Hair follicular keratinocyte (primary cell): ENCODE measurements around the gene PKMYT1. TPM values are rescaled to one million over a fixed set of nuclear protein-coding genes. Genes with fewer than 3 reads are reported as not detected.

Experiments used
- total RNA-seq: library from RNA; depleted of rRNA; stranded (reverse); fragments of >200 nt; gene quantifications from 2 replicates; pipeline ENCODE4 v1.2.3, GENCODE V29; 2015

The PKMYT1 gene
- total RNA-seq: 20.1 and 86.7 TPM in 2 replicates

DNA sequence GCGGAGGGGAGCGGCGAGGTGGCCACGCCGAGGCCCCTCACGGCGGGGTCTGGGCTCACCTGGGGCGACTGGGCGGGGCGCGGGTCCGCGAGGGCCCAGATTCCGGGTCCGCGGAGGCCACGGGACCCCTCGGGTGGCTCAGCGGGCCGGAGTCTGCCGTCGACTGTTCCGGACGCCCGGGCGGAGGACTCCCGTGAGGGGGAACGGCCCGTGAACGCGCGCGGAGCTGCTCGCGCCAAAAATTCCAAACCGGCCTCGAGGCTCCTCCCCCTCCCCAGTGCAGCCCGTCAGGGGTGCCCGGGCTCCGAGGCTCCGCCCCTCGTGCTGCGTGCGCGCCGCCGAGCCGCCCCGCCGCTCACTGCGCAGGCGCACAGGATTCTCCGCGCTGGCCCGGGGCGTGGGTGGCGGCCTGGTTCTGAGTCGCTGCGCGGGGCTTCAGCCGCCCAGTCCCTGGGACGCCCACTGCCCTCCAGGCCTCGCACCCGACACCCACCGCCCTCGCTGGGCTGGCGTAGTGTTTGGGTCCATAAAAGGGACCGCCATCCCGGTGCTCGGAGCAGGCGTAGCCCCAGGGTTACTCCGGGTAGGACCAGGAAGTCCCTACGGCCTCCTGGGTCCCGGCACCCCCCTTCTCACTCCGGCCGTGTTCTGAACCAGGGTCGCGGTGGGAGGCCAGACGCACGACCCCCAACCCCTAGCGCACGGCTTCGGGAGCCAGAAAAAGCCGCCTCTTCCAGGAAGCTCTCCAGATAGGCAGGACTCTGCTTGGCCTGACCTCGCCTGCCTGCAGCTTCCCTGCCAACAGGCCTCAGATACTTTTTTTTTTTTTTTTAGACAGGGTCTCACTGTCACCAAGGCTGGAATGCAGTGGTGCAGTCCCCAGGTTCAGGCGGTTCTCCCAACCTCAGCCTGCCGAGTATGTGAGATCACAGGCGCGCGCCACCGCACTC is at the start of gene PKMYT1:
TSS of gene PKMYT1 (minus strand) at position 220 of the 950 bp plus-strand sequence. CDS start 789 bp downstream, outside the sequence.

DNA sequence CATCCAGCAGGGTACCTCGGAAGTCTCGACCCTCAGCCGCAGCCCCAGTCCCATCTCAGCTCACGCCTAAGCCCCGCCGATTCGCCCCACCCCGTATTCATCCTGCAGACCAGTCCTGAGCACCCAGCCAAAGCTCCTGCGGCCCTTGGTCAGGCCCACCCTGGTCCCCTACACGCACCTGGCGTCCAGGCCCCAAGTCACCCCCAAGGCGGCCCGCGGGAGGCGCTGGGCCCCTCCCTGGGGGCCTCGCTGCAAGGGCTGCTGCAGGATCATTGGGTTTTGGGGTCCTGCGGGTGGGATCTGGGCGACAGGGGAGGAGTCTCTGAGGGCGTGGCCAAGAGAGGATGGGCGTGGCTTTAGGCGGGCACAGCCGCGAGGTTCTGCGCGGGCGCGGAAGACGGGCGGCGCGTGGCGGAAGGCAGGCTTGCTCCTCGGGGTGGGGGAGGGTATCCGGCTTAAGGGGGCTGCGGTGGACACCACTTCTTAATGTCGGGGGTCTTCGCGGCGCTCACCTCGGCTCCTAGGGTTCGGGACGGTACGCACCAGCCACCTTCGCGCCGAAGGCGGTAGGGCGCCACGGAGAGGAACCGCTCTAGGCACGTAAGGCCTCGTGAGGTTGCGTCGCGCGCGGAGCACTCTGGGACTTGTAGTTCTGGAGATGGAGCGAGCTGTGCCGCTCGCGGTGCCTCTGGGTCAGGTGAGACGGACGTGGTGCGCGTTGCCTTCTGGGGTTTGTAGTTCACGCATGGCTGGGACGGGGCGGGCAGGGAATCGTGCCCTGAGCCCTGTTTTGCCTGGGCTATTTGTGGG is 43.6 kb upstream of the PKMYT1 start, which contains the start of the genes HCFC1R1 and THOC6:
TSS of gene HCFC1R1 (minus strand) at position 274 of the 810 bp plus-strand sequence. CDS start at position 273, 1 bp downstream.
TSS of gene THOC6 (plus strand) at position 367 of the 810 bp plus-strand sequence. CDS start at position 659, 292 bp downstream.

DNA sequence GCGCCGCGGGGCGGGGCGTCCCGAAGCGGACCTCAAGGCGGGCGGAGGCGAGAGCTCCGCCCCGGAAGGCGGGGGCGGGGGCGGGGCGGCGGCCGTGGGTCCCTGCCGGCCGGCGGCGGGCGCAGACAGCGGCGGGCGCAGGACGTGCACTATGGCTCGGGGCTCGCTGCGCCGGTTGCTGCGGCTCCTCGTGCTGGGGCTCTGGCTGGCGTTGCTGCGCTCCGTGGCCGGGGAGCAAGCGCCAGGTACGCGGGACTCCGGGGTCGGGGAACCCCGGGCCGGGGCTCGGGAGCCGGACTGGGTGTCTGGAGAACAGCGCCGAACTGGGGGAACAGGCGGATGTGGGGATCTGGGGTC is 40.0 kb upstream of the PKMYT1 start, which contains the start of gene TNFRSF12A:
TSS of gene TNFRSF12A (plus strand) at position 122 of the 357 bp plus-strand sequence. CDS start at position 152, 30 bp downstream.

DNA sequence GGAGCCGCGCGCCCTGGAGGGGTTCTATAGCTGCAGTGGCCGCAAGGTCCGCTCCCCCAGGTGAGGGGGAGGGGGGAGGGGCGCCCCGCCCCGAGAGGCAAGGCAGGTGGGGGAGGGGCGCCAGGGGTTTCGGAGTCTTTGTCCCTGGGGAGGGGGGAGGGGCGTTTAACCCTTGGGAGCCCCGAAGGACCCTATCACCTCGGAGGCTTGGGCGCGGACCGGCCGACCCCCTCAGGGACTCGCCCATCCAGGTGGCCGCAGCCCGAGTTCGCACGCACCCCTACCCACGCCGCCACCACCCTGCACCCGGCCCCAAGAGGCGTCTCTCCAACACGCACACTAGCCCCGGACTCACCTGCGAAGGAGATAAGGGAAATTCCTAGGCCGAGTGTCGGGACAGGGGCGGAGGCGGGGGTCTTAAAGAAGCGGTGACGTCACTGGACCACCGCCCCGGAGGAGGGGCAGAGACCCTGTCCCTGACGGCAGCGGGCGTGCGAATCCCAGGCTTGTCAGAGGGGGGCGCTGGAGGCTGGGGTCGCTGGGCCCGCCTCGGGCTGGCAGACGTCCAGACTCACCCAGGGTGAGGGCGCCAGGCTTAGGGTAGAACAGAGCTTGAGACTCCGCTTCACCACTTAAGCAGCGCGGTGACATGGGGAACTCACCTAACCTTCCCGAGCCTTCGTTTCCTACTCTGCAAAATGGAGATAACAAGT is 37.7 kb upstream of the PKMYT1 start, which contains the start of gene CLDN6:
TSS of gene CLDN6 (minus strand) at position 390 of the 713 bp plus-strand sequence. CDS start 2,162 bp downstream, outside the sequence.

DNA sequence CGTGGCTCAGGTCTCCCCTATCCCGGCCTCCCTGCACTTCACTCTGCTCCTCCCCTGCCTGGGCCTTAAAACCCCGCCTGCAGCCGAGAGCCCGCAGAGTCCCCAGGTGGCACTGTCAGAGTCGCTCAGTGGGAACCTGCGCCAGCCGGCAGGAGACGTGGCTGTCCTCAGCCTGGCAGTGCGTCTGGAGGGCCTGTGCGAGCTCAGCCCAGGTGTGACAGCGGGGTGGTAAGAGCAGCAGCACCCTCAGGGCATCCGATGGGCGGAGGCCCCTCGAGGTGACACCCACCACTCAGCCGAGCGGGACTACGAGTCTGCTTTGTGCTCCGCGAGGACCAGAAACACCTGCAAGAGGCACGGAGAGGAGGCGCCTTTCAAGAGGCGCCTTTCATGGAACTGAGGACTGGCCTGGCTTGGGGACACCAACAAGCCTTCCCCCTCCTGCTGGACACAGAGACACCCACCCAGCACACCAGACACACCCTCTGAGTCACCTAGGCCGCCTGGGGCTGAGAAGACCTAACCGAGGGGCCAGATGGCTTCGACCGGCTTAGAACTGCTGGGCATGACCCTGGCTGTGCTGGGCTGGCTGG is 32.7 kb upstream of the PKMYT1 start, which contains the start of gene CLDN9:
TSS of gene CLDN9 (plus strand) at position 96 of the 593 bp plus-strand sequence. CDS start at position 536, 440 bp downstream.

DNA sequence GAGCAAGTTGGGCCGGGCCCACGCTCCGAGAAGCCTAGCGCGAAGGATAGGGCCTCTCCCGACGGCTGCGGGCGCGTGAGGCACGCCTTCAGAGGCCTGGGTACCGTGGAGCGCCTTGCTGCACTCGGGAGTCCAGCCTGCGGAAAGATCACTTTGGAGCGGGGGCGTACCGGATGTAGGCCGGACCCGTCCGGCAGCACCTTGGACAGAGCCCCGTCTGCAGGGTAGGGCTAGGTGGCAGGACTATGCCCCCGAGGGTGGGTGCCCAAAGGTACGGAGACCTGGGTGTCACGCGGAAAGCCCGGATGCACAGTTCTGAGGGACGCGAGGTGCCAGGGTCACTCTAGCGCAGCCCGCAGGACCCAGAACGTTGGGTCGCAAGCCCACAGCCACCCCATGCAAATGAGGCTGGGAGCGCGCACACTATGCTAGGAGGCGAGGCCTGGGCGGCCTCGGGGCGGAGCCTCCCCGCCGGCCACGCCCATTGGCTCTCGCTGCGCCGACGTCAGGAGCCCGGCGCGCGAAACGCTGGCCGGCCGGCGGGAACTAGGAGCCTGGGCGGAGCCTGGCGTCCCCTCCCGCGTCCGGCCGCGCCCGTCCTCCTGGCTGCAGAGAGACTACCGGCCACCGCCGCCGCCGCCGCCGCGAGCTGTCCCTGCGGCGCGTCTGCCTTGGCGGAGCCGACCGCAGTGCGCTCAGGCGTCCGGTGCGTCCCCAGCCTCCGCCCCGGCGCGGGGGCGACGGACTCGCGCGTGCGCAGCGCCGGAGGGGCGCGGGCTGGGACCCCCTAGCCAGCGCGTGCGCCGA is 11.3 kb downstream of the PKMYT1 start, which contains the start of gene PAQR4:
TSS of gene PAQR4 (plus strand) at position 611 of the 807 bp plus-strand sequence. CDS start 327 bp downstream, outside the sequence.

DNA sequence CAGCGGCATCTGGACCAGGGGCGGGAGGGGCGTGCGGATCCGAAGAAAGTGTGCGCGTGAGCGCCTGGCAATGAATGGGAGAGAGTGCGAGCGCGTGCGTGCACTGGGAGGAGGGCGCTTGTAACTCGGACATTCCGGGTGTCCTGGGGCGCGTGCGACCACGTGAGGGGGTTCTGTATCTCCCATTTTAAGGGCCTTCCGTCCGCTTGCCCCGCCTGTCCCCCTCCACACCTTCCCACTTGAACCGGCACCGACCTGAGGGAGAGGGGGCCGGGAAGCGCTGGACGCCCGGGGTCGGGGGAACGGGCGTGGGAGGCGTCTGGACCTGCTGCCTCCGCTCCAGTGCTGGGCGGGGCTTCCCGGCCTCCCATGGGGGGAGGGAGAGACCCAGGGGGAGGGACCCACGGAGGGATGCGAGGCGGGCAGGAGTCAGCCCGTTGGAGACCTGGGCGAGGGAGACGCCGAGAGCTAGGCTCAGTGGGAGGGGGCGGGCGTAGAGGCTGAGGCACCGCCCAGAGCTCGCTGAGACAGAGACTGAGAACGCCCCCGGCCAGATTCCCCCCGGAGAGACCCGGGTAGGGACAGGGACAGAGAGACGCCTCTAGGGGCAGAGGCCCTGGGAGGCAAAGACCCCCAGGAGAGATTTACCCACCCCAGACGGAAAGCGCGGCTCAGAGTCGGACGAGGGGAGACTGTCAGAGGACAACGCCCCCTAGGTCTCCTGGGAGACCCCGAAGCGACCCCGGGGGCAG is 16.3 kb downstream of the PKMYT1 start, which contains the start of gene KREMEN2:
TSS of gene KREMEN2 (plus strand) at position 553 of the 752 bp plus-strand sequence. CDS start 246 bp downstream, outside the sequence.

Other genes with a start within 250 kb of the PKMYT1 start
- gene SRRM2, start 227.8 kb downstream of the PKMYT1 start, total RNA-seq: 45.6 and 60.4 TPM in 2 replicates
- gene ELOB, start 203.2 kb downstream of the PKMYT1 start, total RNA-seq: 292 and 386 TPM in 2 replicates
- not detected in 2 replicates for gene PRSS33, start 192.9 kb downstream of the PKMYT1 start, total RNA-seq
- not detected in 2 replicates for gene PRSS41, start 182.0 kb downstream of the PKMYT1 start, total RNA-seq
- 0.80 and 3.8 TPM in 2 replicates for gene PRSS21, start 163.2 kb downstream of the PKMYT1 start, total RNA-seq
- gene ZG16B, start 150.1 kb downstream of the PKMYT1 start, total RNA-seq: 0.23 and 0.31 TPM in 2 replicates
- gene PRSS22, start 122.3 kb downstream of the PKMYT1 start, total RNA-seq: 0.34 and 2.8 TPM in 2 replicates
- gene FLYWCH2, start 97.2 kb downstream of the PKMYT1 start, total RNA-seq: 50.9 and 55.1 TPM in 2 replicates
- 47.7 and 65.2 TPM in 2 replicates for gene FLYWCH1, start 68.5 kb downstream of the PKMYT1 start, total RNA-seq
- 11.7 and 22.4 TPM in 2 replicates for gene KREMEN2, start 16.2 kb downstream of the PKMYT1 start, total RNA-seq
- 34.4 and 38.0 TPM in 2 replicates for gene PAQR4, start 11.1 kb downstream of the PKMYT1 start, total RNA-seq
- not detected in 2 replicates for gene CLDN9, start 32.5 kb upstream of the PKMYT1 start, total RNA-seq
- 0.08 TPM in 1 of 2 replicates, not detected in the other for gene CLDN6, start 37.7 kb upstream of the PKMYT1 start, total RNA-seq
- gene TNFRSF12A, start 39.9 kb upstream of the PKMYT1 start, total RNA-seq: 522 and 714 TPM in 2 replicates
- 26.4 and 29.2 TPM in 2 replicates for gene HCFC1R1, start 43.5 kb upstream of the PKMYT1 start, total RNA-seq
- gene THOC6, start 43.6 kb upstream of the PKMYT1 start, total RNA-seq: 22.3 and 33.0 TPM in 2 replicates
- gene BICDL2, start 56.5 kb upstream of the PKMYT1 start, total RNA-seq: 0.23 and 0.78 TPM in 2 replicates
- gene MMP25, start 66.1 kb upstream of the PKMYT1 start, total RNA-seq: 0.04 and 0.31 TPM in 2 replicates
- 6.5 and 25.3 TPM in 2 replicates for gene IL32, start 85.2 kb upstream of the PKMYT1 start, total RNA-seq
- gene ZSCAN10, start 118.8 kb upstream of the PKMYT1 start, total RNA-seq: not detected in 2 replicates
- gene ZNF205, start 132.1 kb upstream of the PKMYT1 start, total RNA-seq: 22.3 and 22.7 TPM in 2 replicates
- 4.4 and 5.8 TPM in 2 replicates for gene ZNF213, start 154.6 kb upstream of the PKMYT1 start, total RNA-seq
- gene OR1F1, start 207.8 kb upstream of the PKMYT1 start, total RNA-seq: not detected in 2 replicates